Stimulated activated CD4-positive, alpha-beta T cell treated with anti-CD3 and anti-CD28 coated beads, TNF-alpha, amount 100 ng/mL, for 24 hours (primary cell): ENCODE measurements around the gene CFB.
A peak's percentile ranks its signal among the peaks of the same experiment; 100 is the strongest.
"Not testable (repeated sequence)": the region's sequence is repeated elsewhere in the genome, so short reads cannot be mapped to it uniquely, and the experiment has no call there.

Experiments
- DNase-seq, 3 experiments: peaks; one replicate each; pipeline ENCODE4 v3.0.0-alpha.2; 2020; ENCODE audit warnings: low read depth in 3 of 3

The CFB gene

DNA sequence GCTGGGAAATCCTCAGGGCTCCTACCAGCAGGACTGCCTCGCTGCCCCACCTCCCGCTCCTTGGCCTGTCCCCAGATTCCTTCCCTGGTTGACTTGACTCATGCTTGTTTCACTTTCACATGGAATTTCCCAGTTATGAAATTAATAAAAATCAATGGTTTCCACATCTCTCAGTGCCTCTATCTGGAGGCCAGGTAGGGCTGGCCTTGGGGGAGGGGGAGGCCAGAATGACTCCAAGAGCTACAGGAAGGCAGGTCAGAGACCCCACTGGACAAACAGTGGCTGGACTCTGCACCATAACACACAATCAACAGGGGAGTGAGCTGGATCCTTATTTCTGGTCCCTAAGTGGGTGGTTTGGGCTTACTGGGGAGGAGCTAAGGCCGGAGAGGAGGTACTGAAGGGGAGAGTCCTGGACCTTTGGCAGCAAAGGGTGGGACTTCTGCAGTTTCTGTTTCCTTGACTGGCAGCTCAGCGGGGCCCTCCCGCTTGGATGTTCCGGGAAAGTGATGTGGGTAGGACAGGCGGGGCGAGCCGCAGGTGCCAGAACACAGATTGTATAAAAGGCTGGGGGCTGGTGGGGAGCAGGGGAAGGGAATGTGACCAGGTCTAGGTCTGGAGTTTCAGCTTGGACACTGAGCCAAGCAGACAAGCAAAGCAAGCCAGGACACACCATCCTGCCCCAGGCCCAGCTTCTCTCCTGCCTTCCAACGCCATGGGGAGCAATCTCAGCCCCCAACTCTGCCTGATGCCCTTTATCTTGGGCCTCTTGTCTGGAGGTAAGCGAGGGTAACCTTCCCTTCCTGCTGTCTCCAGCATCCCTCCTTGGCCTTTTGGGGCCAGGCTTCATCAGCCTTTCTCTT lies at the start of gene CFB:
CFB (plus strand) TSS at position 589 of the 863 bp plus-strand sequence; CDS start at position 716, 127 bp downstream.
- DNase-seq: no peak

DNA sequence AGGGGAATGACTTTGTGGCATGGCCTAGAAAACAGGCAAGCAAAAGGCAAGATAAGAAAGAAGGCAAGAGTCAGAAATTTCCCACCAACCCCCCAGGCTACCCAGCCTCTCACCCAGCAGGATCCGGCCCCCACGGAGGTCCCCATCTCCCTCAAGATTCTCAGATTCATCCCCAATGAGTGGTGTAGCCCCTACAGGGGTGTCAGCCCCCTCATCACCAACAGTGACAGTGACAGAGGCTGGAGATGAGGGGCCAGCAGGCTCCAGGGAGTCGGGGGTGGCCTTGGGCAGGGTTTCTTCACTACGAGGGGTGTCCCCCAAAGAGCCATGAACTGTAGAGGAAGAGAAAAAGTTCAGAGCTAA lies 49.4 kb upstream of the CFB start:
- DNase-seq: no peak

DNA sequence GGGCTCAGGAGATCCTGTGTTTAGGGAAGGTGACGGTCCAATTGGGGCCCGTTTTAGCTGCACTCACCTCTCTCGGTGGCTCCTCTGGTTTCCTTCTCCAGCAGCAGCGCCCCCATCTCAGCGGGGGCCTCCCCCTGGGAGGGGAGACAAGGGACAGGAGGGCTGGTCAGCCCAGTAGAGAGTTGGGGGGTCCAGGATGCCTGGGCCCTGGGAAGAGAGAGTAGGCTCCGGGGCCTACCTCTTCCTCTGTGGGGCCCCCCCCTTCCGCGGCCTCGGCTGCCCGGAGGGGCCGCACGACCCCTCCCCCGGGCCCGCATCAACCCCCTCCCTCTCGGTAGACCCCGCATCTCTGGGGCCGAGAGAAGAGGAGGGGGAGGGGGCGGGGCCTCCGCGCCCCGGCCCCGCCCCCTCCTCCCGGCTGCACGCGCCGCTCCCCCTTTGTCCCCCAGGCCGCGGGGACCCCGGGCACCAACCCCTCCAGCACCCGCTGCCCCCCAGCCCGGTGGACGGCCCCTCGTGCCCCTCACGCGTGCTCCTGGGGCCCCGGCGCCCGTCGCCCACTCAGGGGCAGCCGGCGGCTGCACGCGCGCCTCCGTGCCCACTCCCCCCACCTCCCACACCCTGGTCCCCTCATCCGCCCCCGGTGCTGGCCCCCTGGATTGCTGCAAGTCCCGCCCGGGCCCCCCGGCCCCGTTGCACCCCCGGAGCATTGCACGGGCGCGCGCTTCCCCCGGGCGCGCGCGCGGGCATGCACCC lies 48.9 kb upstream of the CFB start:
- DNase-seq: no peak

DNA sequence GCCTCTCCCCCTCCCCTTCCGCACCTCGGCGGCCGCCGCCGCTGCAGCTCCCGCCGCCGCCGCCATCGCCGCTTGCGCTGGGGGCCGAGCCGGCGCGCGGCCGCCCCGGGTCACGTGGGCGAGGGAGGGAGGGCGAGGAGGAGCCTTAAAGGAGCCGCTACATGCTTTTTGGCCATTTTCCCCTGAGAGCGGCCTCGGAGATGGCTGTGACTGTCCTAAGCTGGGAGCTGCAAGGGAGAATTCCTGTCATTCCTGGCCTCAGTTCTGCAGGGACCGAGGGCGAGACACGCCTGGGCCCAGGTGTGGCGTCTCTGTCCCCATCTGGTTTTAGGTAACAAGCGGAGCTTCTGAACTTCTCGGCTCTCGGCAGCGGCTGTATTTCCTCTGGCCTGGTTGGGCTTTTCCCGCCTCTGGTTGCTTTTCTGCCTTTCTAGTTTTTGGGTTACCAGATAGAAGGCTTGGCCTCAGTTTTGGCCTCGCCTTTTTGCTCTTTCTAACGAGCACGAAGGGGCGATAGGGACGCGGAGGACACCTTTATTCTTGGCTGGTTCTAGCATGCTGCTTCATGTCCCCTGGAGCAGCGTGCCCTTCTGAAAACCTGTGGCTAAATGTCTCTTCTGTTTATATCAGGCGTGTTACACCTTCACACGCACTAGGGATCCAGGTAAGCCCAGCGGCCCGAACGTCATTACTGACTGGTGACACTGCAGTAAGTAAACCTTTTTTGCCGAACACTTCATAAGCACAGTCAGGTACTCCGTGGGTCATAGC lies 48.1 kb upstream of the CFB start, which contains the start of gene EHMT2:
EHMT2 (minus strand) TSS at position 87 of the 771 bp plus-strand sequence; CDS start at position 66, 21 bp downstream.
- DNase-seq: peak; percentile 71 to 85 (median 75)

DNA sequence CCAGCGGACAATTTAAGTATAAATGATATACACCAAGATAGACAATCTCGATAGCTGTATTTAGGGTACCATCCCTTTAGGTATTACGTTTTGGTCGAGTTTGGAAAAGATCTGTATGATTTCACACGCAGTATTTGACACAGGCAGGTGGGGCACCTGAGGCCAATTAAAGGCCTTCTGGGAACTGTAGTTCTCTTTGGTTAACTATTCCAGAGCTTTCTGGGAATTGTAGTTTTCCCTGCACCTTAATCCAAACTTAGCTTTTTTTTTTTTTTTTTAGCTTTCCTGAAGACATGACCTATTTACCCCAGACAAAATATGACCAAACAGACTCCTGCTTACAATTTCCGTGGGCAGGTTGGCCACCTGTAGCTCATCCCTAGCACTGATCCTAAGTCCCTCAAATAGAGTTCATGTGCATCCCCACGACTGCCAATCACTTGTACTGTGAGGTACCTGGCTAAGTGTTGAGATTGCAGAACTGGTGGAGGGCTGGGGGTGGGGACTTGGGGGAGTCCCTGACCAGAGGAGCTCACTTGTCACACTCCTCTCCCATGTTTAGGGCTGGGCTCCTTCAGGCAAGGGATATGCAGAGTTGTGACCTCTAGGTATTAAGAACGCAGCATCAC lies 47.4 kb upstream of the CFB start:
- peak in 1 of 3 experiments; percentile 31 for DNase-seq

DNA sequence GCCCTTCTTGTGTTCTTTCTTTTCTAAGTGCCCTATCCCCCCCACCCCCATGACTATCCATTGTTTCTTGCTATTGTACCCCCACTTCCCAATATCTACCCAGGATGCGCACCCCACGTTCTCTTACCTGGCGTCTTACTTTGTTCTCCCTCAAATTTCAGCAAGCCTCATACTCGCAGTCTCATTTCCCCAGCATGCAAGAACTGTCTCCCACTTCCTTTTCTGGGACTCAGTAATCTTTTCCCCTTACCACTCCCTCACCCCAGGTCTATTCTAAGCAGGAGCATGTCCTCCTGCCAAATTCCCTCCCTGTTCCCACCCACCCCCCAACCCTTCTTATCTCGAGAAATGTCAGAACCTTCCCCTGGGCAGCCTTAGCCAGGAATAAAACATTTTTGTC lies 46.7 kb upstream of the CFB start:
- DNase-seq: no peak

DNA sequence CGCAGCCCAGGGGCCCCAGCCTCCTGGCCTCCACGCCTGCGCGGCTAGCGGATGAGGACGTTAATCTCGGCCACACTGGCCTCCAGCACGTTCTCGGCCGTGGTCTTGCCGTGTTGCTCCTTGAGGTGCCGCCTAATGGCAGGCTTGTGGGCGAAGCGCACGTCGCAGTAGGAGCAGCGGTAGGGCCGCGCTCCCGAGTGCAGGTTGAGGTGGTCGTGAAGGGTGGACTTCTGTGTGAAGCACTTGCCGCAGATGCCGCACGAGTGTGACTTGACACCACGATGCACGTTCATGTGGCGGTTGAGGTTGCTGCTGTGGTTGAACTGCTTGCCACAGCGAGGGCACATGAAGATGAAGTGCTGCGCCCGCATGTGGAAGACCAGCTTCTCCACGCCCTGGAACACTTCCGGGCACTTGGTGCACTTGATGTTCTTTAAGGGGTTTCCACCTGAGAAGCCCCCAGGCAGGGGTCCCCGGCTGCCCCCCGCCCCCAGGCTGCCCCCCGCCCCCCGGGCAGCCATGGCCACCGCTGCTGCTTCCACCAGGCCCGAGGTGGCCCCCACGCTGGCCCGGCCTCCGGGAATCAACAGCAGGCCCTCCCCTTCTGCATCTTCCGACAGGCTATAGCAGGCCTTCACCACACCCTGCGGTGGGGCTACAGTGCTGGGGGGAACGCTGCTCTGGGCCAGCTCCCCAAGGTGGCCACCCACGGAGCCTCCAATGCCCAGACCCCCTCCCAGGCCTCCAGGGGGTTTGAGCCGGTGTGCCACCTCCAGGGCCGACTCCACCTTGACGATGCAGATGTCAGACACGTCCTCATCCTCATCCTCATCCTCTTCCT lies 45.8 kb upstream of the CFB start:
- DNase-seq: no peak

DNA sequence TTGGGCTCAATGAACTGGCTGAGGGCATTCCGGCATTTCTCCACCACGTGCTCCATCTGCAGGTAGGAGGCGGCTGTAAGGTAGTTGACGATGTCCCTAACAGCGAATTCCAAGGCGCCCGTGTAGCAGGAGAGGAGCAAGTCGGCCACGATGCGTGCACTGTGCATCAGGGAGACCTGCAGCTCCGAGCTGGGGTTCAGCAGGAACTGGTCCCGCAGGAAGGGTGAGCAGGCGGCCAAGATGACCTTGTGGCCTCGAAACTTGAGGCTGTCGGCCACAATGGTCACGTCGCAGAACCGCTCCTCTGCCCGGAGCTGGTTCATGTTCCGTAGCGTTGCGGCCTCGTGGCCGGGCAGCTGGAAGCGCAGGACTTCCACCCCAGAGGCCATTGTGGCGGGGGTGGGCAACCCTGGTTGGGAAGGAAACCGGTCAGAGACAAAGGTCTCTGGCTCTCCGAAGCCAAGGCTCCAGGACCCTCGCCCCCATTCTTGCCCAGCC lies 44.9 kb upstream of the CFB start:
- DNase-seq: no peak

DNA sequence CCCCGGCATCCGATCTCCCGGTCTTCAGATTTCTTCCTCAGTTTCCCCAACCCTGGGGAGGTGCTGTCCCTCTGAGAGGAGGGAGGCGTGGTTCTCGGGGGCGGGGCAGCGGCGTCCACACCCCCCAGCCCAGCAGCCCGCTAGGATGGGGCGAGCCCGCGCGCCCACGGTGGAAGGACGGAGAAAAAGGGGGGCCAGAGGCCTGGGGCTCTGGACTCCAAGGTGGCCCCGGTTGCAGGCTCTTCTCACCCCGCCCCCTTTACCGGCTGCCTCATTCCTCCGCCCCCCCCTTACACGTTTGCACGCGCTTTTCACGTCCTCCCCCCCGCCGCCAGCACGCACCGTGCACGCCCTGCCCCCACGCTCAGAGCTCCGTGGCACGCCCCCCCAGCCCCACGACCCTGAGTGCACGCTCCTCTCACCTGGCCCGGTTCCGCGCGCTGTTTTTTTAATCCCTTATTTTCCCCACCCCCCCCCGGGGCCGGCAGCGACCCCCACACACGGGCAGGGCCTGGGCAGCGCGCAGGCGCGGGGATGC lies 44.4 kb upstream of the CFB start:
- peak; percentile 42 to 66 (median 47) for DNase-seq

DNA sequence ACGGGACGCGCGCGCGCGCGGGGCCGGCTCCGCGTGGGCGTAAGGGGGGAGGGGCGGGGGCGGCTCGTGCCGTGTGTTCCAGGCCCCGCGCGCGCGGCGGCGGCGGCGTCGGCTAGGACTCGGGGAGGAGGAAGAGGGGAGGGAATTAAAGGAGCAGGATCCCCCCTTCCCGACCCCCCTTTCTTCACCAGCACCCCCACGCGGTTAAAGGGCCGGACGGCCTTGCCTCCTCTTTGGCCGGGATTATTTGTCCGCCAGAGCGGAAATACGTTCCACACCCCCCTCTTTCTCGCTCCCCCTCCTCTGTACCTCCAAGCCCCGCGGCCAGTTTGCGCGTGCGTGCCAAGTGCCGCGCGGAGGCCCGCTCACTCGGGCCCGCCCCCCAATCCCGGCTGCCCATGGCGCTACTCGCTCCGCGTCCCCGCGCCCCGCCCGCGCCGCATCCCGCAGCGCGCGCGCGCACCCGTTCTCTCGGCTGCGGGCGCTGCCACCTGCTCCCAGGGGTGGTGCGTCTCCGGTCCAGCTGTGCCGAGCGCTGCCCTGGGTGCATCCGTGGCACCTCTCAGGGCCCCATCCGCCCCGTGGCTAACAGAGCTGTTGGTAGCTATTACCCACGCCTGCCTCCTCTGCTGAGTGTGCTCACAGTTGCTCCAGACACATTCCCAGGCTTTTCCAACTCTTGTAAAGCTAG lies 43.8 kb upstream of the CFB start, which contains the start of gene ZBTB12:
ZBTB12 (minus strand) TSS at position 134 of the 691 bp plus-strand sequence. CDS start 781 bp downstream, outside the sequence.
- peak; percentile 69 to 87 (median 83) for DNase-seq

DNA sequence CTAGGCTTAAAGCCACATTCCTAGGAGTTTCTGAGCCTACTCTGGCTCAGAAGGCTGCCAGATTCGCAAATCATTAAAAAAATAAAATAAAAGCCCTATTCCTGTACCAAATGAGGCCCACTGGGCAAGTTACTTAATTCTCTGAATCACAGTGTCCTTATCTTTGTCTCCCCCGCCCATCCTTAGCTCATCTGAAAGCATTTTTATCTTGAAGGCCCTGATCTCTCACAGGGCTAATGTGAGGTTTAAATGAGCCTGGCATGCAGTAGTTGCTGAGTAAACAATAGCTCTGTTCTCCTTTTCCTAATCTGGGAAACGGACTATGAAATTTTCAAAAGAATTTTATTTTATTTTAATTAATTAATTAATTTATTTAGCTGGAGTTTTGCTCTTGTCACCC lies 41.9 kb upstream of the CFB start:
- no peak for DNase-seq

DNA sequence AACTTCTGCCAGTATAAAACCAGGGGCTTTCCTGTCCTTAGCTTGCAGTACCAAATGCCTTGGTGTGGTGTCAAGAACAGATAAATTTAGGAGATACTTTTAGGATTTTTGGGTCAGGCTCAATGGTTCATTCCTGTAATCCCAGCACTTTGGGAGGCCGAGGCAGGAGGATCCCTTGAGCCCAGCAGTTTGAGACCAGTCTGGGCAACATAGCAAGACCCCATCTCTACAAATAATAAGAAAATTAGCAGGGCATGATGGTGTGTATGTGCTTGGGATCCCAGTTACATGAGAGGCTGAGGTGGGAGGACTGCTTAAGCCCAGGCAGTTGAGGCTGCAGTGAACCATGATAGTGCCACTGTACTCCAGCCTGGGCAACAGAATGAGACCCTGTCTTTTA lies 40.9 kb upstream of the CFB start:
- no peak for DNase-seq

DNA sequence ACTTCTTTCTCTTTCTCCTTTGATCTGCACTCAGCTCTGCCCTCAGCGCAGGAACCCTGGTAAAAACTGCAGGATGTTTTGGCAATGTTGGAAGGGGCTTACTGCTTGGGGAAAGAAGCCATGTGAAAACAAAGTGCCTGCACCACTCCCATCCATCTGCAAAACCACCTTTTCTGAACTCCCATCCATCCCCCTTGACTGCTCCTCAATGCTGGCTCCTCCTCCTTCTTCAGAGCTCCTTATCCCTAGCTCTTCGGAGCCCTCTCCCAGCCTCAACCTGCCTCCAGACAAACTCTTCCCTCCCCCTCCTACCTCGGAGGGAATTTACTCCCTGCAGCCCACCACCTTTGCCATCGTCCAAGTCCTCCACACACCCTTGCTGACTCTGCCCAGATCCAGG lies 39.8 kb upstream of the CFB start:
- DNase-seq: no peak

DNA sequence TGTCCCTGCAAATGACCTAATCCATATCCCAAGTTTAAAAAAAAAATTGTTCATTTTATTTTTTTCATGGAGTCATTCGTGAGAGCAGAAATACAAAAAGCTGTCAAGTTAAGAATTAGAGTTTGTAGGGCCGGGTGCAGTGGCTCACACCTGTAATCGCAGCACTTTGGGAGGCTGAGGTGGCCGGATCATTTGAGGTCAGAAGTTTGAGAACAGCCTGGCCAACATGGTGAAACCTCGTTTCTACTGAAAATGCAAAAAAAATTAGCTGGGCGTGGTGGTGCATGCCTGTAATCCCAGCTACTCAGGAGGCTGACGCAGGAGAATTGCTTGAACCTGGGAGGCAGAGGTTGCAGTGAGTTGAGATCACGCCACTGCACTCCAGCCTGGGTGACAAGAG lies 39.2 kb upstream of the CFB start:
- DNase-seq: not testable (repeated sequence)

DNA sequence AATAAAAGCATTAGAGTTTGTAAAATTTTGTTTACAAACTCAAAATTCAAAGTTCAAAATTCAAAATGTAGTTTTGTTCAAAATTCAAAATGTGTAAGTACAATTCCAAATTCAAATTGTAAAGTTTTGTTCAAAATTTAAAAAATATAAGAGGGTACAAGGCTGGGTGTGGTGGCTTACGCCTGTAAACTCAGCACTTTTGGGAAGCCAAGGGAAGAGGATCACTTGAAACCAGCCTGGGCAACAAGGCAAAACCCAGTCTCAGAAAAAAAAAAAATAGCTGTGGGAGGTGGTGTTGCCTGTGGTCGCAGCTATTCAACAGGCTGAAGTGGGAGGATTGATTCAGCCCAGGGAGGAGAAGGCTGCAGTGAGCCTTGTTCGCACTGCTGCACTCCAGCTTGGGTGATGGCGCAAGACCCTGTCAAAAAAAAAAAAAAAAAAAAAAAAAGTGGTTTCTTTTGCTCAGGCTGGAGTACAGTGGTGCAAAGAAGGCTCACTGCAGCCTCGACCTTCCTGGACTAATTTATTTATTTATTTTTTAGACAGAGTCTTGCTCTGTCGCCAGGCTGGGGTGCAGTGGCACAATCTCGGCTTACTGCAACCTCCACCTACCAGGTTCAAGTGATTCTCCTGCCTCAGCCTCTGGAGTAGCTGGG lies 38.6 kb upstream of the CFB start:
- no peak for DNase-seq

DNA sequence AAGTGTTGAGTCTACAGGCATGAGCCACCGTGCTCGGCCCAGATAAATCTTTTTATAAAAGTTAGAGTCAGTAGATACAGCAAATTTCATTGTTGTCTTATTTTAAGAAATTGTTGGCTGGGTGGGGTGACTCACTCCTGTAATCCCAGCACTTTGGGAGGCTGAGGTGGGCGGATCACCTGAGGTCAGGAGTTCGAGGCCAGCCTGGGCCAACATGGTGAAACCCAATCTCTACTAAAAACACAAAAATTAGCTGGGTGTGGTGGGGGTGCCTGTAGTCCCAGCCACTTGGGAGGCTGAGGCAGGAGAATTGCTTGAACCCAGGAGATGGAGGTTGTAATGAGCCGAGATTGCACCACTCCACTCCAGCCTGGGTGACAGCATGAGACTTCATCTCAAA lies 37.6 kb upstream of the CFB start:
- not testable (repeated sequence) for DNase-seq

DNA sequence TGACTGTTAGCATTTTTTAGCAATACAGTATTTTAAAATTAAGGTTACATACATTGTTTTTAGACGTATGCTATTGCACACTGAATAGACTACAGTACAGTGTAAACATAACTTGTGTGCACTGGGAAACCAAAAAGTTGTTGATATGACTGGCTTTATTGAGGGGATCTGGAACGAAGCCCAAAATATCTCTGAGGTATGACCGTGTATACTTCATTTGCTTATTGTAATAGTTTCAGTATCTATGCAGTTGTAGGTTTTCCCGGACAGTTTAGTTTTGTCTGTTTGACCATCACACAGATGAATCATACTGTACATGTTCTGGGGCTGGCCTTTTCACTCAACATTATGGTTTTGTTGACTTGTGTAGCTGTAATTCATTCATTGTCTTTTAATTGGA lies 37.1 kb upstream of the CFB start:
- DNase-seq: no peak

DNA sequence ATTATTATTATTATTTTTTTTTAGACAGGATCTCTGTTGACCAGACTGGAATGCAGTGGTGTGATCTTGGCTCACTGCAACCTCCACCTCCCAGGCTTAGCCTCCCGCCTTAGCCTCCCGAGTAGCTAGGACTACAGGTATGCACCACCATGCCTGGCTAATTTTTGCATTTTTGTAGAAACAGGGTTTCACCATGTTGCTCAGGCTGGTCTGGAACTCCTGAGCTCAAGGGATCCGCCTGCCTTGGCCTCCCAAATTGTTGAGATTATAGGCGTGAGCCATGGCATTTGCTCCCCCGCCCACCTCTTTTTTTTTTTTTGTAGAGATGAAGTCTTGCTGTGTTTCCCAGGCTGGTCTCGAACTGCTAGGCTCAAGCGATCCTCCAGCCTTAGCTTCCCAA lies 36.6 kb upstream of the CFB start:
- not testable (repeated sequence) for DNase-seq
